Upper lobe of right lung (tissue), 1 donor: ENCODE results near the gene SAYSD1. TPM values are rescaled to one million over a fixed set of nuclear protein-coding genes. Genes with fewer than 3 reads are reported as not detected.

Experiments used
- ATAC-seq: fragments of 200-7000 bp; cut with Tn5 transposase; one replicate; pipeline ENCODE4 v1.9.1; 2020; ENCODE audit warnings: mild to moderate bottlenecking, moderate library complexity
- DNase-seq: peaks from one replicate; pipeline ENCODE4 v3.0.0-alpha.2; 2020
- H3K27ac ChIP-seq: fragments of 200-600 bp; one replicate; pipeline ENCODE4 v1.8.0; 2022
- H3K27me3 ChIP-seq: fragments of 200-600 bp; one replicate; pipeline ENCODE4 v1.8.0; 2022; ENCODE audit warnings: mild to moderate bottlenecking
- H3K36me3 ChIP-seq: fragments of 200-600 bp; one replicate; pipeline ENCODE4 v1.8.0; 2022
- H3K4me1 ChIP-seq: fragments of 200-600 bp; one replicate; pipeline ENCODE4 v1.8.0; 2022
- H3K4me3 ChIP-seq: fragments of 200-600 bp; one replicate; pipeline ENCODE4 v1.8.0; 2022; ENCODE audit warnings: mild to moderate bottlenecking
- H3K9me3 ChIP-seq: fragments of 200-600 bp; one replicate; pipeline ENCODE4 v1.8.0; 2022
- intact Hi-C: fragments of 100-400 bp; cut with DNase I; formaldehyde crosslinking; loops from one replicate; pipeline ENCODE4 v1.11.0; 2022
- total RNA-seq: library from RNA; stranded (reverse); fragmentation: NEBNext Ultra II Directional; extraction: Animal tissue kit (Norgen Biotek cat#: 25700); gene quantifications from one replicate; pipeline ENCODE4 v1.2.1, GENCODE V29; 2021
- TF ChIP-seq, protein P1 (sequence below): fragments of 200-600 bp; IDR thresholded peaks from one replicate; pipeline ENCODE4 v1.8.0; 2022; ENCODE audit warnings: antibody characterized with exemption
- donor health status: DM: no; HTN: yes; CAD: no; lungs with severe emphysema.

SAYSD1 gene
- total RNA-seq, 1 donor from 2014 or later = 15.2 TPM

DNA sequence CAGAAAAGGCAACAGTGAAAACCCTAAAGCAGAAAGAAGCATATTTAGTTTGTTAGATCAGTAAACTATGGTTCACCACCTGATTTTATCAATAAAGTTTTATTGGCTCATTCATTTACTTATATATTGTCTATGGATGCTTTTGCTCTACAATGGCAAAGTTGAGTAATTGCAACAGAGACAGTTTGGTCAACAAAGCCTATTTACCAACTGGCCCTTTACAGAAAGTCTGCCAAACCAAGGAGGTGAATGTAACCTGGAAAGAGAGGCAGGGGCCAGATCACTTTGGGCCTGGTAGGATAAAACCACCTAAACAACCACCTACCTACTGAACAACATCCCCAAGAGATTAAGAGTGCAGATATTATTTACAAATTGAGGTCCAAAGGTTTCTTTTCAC lies 19.4 kb downstream of the SAYSD1 start:
- intact Hi-C loops = no loop called here
- H3K27me3 ChIP-seq = no peaks in the 10 kb centered on the region
- TF ChIP-seq, protein P1, sequence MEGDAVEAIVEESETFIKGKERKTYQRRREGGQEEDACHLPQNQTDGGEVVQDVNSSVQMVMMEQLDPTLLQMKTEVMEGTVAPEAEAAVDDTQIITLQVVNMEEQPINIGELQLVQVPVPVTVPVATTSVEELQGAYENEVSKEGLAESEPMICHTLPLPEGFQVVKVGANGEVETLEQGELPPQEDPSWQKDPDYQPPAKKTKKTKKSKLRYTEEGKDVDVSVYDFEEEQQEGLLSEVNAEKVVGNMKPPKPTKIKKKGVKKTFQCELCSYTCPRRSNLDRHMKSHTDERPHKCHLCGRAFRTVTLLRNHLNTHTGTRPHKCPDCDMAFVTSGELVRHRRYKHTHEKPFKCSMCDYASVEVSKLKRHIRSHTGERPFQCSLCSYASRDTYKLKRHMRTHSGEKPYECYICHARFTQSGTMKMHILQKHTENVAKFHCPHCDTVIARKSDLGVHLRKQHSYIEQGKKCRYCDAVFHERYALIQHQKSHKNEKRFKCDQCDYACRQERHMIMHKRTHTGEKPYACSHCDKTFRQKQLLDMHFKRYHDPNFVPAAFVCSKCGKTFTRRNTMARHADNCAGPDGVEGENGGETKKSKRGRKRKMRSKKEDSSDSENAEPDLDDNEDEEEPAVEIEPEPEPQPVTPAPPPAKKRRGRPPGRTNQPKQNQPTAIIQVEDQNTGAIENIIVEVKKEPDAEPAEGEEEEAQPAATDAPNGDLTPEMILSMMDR = no peak
- ATAC-seq (no peak), DNase-seq (no peak)
- no peaks in the 10 kb centered on the region for H3K4me1 ChIP-seq
- no peak overlapping the region for H3K27ac ChIP-seq
- H3K4me3 ChIP-seq = no peak overlapping the region
- no peaks in the 10 kb centered on the region for H3K36me3 ChIP-seq
- no peaks in the 10 kb centered on the region for H3K9me3 ChIP-seq

DNA sequence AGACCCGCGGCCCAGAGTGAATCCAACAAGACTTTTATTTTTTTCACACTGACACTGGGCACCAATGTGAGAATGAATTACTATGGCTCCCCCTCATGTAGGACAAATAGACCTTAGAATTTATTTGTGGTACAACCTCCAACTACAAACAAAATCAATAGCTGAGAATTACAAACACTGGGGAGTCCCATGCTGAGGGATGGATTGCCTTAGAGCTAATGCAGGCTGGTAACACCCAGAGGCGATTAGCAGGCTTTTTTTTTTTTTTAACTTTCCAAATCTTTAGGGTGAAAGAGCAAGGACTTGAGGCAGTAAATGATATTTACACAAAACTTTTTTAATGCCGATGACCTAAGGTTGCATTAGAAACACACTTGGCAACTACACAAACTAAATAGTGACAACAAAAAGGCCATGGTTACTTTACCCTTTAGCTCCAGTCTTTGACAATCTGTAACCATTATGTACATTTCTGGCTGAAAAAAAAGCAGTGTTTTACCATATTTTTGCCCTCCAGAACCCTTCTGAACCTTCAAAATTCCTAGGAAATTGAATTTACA lies 21.8 kb downstream of the SAYSD1 start:
- no peak overlapping the region for H3K27ac ChIP-seq
- H3K4me1 ChIP-seq = no peaks in the 10 kb centered on the region
- ATAC-seq (no peak), DNase-seq (no peak)
- H3K9me3 ChIP-seq = no peaks in the 10 kb centered on the region
- no peak overlapping the region for H3K4me3 ChIP-seq
- TF ChIP-seq, protein P1 = no peak
- no peaks in the 10 kb centered on the region for H3K36me3 ChIP-seq
- intact Hi-C loops = no loop called here
- no peaks in the 10 kb centered on the region for H3K27me3 ChIP-seq

DNA sequence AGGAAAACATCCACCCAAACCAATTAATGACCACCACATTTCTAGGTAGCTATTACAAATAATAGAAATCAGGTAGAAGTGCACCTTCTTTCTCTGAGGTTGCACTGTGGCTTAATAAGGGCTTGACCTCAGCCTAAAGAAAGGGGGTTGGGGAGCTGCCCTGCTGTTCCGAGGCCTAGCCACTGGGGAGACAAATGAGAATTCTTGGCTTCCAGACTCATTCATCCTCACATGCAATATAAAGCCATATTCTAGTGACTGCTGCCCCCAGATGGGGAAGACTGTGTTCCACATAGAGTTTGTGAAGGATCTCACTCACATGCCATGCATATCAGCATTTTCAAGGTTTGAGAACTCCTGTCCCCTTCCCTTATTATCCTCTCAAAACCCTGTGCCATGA lies 22.9 kb downstream of the SAYSD1 start:
- Histone ChIP-seq H3K27ac (no peak overlapping the region), H3K27me3 (no peaks in the 10 kb centered on the region), H3K4me1 (no peaks in the 10 kb centered on the region), H3K9me3 (no peaks in the 10 kb centered on the region), H3K4me3 (no peak overlapping the region), H3K36me3 (no peaks in the 10 kb centered on the region)
- DNase-seq (no peak), ATAC-seq (no peak)
- TF ChIP-seq, protein P1 = no peak
- intact Hi-C loops = no loop called here

DNA sequence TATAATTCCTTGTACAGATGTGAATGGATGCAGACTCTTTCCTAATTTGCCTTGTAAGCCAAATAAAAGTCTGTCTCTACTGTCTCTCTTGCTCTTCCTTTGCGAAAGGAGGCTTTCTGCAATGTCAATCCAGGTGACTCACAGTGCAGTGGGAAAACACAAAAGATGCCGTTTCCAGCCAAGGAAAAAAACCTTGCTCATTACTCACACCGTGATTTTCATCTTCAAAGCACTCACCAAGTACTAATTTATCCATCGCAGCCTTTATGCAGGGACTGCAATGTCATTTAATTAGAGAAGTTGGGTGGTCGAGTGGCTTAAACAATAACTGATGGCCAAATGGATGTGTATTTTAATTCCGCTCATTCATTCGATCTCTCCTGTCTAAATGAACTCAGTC lies 23.8 kb downstream of the SAYSD1 start:
- ATAC-seq (no peak), DNase-seq (no peak)
- H3K27ac ChIP-seq = no peak overlapping the region
- no peaks in the 10 kb centered on the region for H3K36me3 ChIP-seq
- H3K27me3 ChIP-seq = no peaks in the 10 kb centered on the region
- TF ChIP-seq, protein P1 = no peak
- intact Hi-C loops = no loop called here
- H3K4me3 ChIP-seq = no peak overlapping the region
- no peaks in the 10 kb centered on the region for H3K4me1 ChIP-seq
- H3K9me3 ChIP-seq = no peaks in the 10 kb centered on the region

DNA sequence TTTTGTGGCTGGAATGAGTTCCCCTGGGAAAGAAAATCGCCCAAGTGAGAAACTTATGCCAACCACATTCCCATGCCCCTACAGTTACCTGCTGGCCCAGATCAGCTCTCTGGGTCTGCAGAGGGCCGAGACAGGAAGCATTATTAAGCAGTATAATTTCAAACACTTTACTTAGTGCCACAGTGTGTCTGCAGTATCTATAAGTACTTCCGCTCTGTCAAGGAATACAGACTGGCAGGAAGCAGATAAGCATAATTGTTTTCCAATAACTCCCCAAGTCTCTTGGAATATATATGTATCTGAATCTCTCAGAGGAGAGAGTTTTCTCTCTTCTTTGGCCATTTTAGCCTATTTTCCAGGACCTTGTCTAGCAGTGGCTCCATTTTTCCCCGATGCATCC lies 24.9 kb downstream of the SAYSD1 start:
- no peak overlapping the region for H3K4me3 ChIP-seq
- intact Hi-C loops = no loop called here
- no peaks in the 10 kb centered on the region for H3K4me1 ChIP-seq
- H3K27me3 ChIP-seq = no peaks in the 10 kb centered on the region
- no peak for ATAC-seq
- H3K9me3 ChIP-seq = no peaks in the 10 kb centered on the region
- no peaks in the 10 kb centered on the region for H3K36me3 ChIP-seq
- DNase-seq = no peak
- TF ChIP-seq, protein P1 = no peak
- no peak overlapping the region for H3K27ac ChIP-seq

DNA sequence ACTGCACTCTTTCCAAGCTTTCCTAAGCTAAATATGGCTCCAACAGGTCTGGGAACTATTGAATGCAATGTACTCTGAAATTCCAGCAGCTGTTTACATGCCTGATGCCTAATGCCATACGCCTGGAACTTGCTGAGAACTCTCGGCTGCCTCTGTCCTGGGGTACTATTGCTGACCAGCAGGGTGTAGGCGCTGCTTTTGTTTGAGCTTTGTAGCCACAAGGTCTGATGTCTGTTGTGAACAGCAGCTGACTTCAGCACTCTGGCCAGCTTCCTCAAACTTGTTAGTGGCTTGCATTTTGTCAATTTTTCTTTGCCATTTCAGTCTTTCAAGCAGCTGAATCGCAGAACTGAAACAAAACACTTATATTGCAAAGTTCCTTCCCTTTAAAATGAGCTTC lies 26.7 kb downstream of the SAYSD1 start:
- Histone ChIP-seq H3K9me3 (no peaks in the 10 kb centered on the region), H3K27ac (no peak overlapping the region), H3K36me3 (no peaks in the 10 kb centered on the region), H3K27me3 (no peaks in the 10 kb centered on the region), H3K4me1 (no peaks in the 10 kb centered on the region), H3K4me3 (no peak overlapping the region)
- intact Hi-C loops = no loop called here
- TF ChIP-seq, protein P1 = peak; percentile 43
- DNase-seq (no peak), ATAC-seq (peak; percentile 80)
